Measurements from ENCODE around the gene STON2.

DNA sequence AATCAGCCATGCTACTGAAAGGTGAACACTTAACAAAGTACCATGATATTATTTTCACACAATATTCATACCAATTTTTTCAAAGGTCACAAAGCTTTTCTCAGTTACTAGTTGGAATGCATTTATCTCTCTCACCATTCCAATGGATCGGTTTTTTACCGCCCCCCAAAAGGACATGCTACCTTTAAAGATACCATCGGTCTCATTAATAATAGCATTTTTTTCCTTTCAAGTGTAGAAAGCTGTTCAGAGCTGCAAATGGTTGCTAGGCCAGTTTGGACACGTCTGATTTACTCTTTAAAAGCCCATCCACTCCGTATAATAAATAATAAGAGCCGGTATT, 34.9 kb upstream of the STON2 start:
- TF ChIP-seq POLR2A (IDR thresholded peaks at IDR 0.05; ENCODE audit: low read length) (no peak), GATA1 (IDR thresholded peaks at IDR 0.05; ENCODE audit: low read depth, low read length) (no peak)
